Kidney (tissue), 14 donors: ENCODE measurements around the gene ZNF618. TPM values are rescaled to one million over a fixed set of nuclear protein-coding genes. Genes with fewer than 3 reads are reported as not detected.

ENCODE experiments used
- DNase-seq, 5 donors: peaks; one replicate each; pipeline ENCODE4 v3.0.0-alpha.2; 2013 to 2020
- FAIRE-seq: peaks from 2 replicates; lab custom pipeline; 2012; peaks lifted over from hg19 to GRCh38; lab: Jason Lieb, UNC
- H3K27ac ChIP-seq, 2 donors: one replicate each; pipeline ENCODE4 v1.7.0; 2013; ENCODE audit warnings: low read depth in 2 of 2, low read length in 2 of 2, inconsistent platforms in 1 of 2
- H3K27me3 ChIP-seq: one replicate; pipeline ENCODE4 v1.7.1; 2013; ENCODE audit warnings: low read length, inconsistent platforms; ENCODE audit not compliant: control insufficient read depth, insufficient read depth
- H3K36me3 ChIP-seq, 3 donors: one replicate each; pipeline versions ENCODE4 v1.7.0 to v1.7.1; 2013; ENCODE audit warnings: low read length in 3 of 3, control low read depth in 1 of 3, inconsistent platforms in 1 of 3; ENCODE audit not compliant: insufficient read depth in 3 of 3, control insufficient read depth in 2 of 3
- H3K4me1 ChIP-seq, 3 donors: one replicate each; pipeline versions ENCODE4 v1.7.0 to v1.7.1; 2013; ENCODE audit warnings: low read length in 3 of 3, inconsistent platforms in 1 of 3, low read depth in 1 of 3; ENCODE audit not compliant: control insufficient read depth in 2 of 3, insufficient read depth in 2 of 3
- H3K4me3 ChIP-seq, 3 donors: one replicate each; pipeline versions ENCODE4 v1.7.0 to v1.8.1; 2013; ENCODE audit warnings: low read length in 3 of 3, control low read depth in 1 of 3, inconsistent platforms in 1 of 3
- H3K9ac ChIP-seq, 3 donors: one replicate each; pipeline versions ENCODE4 v1.7.0 to v1.7.1; 2013; ENCODE audit warnings: low read length in 3 of 3, control low read depth in 1 of 3, inconsistent platforms in 1 of 3
- H3K9me3 ChIP-seq, 3 donors: one replicate each; pipeline versions ENCODE4 v1.7.0 to v1.7.1; 2013; ENCODE audit warnings: low read length in 3 of 3, control low read depth in 1 of 3, inconsistent platforms in 1 of 3; ENCODE audit not compliant: control insufficient read depth in 2 of 3, insufficient read depth in 1 of 3
- intact Hi-C: fragments of 100-400 bp; cut with DNase I; formaldehyde crosslinking; loops from one replicate; pipeline ENCODE4 v1.11.1; 2022
- polyA plus RNA-seq: library from polyadenylated mRNA; stranded (reverse); fragments of 350-450 nt; fragmentation: Illumina TruSeq; extraction: RNeasy Lipid Tissue Mini Kit (QIAGEN cat#74804); gene quantifications from one replicate; pipeline ENCODE4 v1.2.3, GENCODE V29; 2014; ENCODE audit warnings: low read depth, low replicate concordance; ENCODE audit not compliant: insufficient read depth
- total RNA-seq: library from RNA; stranded (reverse); fragmentation: NEBNext Ultra II Directional; extraction: Animal tissue kit (Norgen Biotek cat#: 25700); gene quantifications from one replicate; pipeline ENCODE4 v1.2.1, GENCODE V29; 2021
- TF ChIP-seq, protein P1 (sequence below): IDR thresholded peaks from 3 replicates; pipeline ENCODE4 v1.5.1; 2012; ENCODE audit warnings: mild to moderate bottlenecking, moderate library complexity, borderline replicate concordance; ENCODE audit not compliant: insufficient read depth; ENCODE audit errors: extremely low read depth
- donor health status: control.
- donor health status: control.
- donor health status: control.
- donor health status: control.
- donor health status: control.
- donor health status: DM: yes; HTN: yes; CAD: no.
- donor health status: Normal renal cell carcinoma (clear cell type).

ZNF618 gene
- total and polyA plus RNA-seq, 2 donors from 2014 or later: 5.6 to 31.9 TPM

DNA sequence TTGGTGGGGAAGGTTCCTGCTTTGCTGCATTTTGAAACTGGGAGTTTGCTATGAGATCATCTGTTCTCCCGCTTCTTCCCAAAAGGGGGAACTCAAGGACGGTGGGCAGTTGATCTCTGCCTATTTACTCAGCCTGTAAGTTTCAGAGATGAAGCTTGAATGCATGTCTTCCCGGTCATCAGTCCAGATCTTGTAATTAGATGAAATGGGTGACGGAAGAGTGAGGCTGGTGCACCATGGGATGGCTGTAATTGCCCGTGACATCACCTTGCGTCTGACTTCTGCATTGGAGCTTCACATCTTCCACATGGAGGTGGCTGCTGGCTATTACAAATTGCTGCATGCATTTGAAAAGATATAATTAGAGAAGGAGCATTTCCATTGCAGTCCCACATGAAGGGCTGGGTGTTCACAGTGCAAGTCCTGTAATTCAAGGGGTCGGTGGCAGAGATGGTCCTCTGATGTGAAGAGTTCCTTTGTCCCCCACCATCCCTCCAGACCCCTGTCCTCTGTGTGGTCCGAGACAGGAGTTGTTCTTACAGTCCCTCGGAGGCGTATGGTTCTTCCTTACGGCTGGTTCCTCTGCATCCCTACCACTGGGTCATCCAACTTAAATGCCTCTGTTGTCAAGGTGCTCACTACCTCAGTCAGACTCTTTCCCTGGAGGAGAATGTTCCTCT is 72.9 kb downstream of the ZNF618 start:
- no peak overlapping the region for H3K9ac ChIP-seq
- no peak overlapping the region for H3K4me3 ChIP-seq
- H3K4me1 ChIP-seq: peaks cover 0 to 13% (median 12%) of the 10 kb centered on the region in 3 donors
- no peak overlapping the region for H3K27ac ChIP-seq
- no peaks in the 10 kb centered on the region for H3K9me3 ChIP-seq
- intact Hi-C loops: no loop called here
- TF ChIP-seq, protein P1, sequence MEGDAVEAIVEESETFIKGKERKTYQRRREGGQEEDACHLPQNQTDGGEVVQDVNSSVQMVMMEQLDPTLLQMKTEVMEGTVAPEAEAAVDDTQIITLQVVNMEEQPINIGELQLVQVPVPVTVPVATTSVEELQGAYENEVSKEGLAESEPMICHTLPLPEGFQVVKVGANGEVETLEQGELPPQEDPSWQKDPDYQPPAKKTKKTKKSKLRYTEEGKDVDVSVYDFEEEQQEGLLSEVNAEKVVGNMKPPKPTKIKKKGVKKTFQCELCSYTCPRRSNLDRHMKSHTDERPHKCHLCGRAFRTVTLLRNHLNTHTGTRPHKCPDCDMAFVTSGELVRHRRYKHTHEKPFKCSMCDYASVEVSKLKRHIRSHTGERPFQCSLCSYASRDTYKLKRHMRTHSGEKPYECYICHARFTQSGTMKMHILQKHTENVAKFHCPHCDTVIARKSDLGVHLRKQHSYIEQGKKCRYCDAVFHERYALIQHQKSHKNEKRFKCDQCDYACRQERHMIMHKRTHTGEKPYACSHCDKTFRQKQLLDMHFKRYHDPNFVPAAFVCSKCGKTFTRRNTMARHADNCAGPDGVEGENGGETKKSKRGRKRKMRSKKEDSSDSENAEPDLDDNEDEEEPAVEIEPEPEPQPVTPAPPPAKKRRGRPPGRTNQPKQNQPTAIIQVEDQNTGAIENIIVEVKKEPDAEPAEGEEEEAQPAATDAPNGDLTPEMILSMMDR: no peak
- FAIRE-seq (no peak), DNase-seq (no peak)
- no peaks in the 10 kb centered on the region for H3K27me3 ChIP-seq
- H3K36me3 ChIP-seq: no peaks in the 10 kb centered on the region

- Histone ChIP-seq H3K9ac (no peak overlapping the region), H3K27ac (no peak overlapping the region), H3K27me3 (no peaks in the 10 kb centered on the region), H3K36me3 (no peaks in the 10 kb centered on the region), H3K4me3 (no peak overlapping the region), H3K4me1 (peaks cover 0 to 19% (median 16%) of the 10 kb centered on the region in 3 donors), H3K9me3 (no peaks in the 10 kb centered on the region)
- FAIRE-seq (no peak), DNase-seq (no peak)
- TF ChIP-seq, protein P1: no peak
- intact Hi-C loops: no loop called here
Measured at GRCh38 chr9:113949571-113950078, 73.5 kb downstream of the ZNF618 start.

- FAIRE-seq: no peak
Measured at GRCh38 chr9:113950195-113951031, 74.3 kb downstream of the ZNF618 start.

More at GRCh38 chr9:113950195-113951031, 74.3 kb downstream of the ZNF618 start:
- peaks cover 0 to 27% (median 20%) of the 10 kb centered on the region in 3 donors for H3K4me1 ChIP-seq
- no peak overlapping the region for H3K9ac ChIP-seq
- H3K9me3 ChIP-seq: no peaks in the 10 kb centered on the region
- no peaks in the 10 kb centered on the region for H3K36me3 ChIP-seq
- H3K27ac ChIP-seq: no peak overlapping the region
- no peaks in the 10 kb centered on the region for H3K27me3 ChIP-seq
- TF ChIP-seq, protein P1: no peak
- intact Hi-C loops: no loop called here
- no peak overlapping the region for H3K4me3 ChIP-seq
- DNase-seq: no peak
